H1 (cell line): Measurements from ENCODE around the gene TIMM22. TPM values are rescaled to one million over a fixed set of nuclear protein-coding genes. Genes with fewer than 3 reads are reported as not detected.

Experiments used
- CTCF ChIA-PET: fragments of 300-600 bp; sonication (Branson Sonifier 250); formaldehyde crosslinking; loops from one replicate; lab custom pipeline; 2021; ENCODE audit not compliant: partially characterized antibody; lab: Charles Lee
- POLR2A ChIA-PET: fragments of 300-600 bp; sonication (Branson Sonifier 250); formaldehyde crosslinking; loops from one replicate; lab custom pipeline; 2021; ENCODE audit warnings: inconsistent platforms; ENCODE audit not compliant: partially characterized antibody; lab: Charles Lee
- DNase-seq, 2 experiments: peaks; one replicate each; pipeline versions ENCODE4 v3.0.0 to v3.0.0-alpha.2; 2010 to 2022; ENCODE audit warnings: low spot score in 2 of 2, low read depth in 1 of 2, mixed read lengths in 1 of 2
- FAIRE-seq: peaks from 2 replicates; lab custom pipeline; 2011; peaks lifted over from hg19 to GRCh38; lab: Jason Lieb, UNC
- H2AFZ ChIP-seq: 2 replicates; pipeline ENCODE4 v1.8.1; 2012; ENCODE audit warnings: low read length, inconsistent platforms
- H2AK5ac ChIP-seq: 2 replicates; pipeline ENCODE4 v1.6.1; 2013; ENCODE audit warnings: low read depth, low read length
- H2BK120ac ChIP-seq: replicated peaks from 2 replicates; pipeline ENCODE3; 2013; ENCODE audit warnings: low read depth, low read length, inconsistent platforms
- H2BK12ac ChIP-seq: 2 replicates; pipeline ENCODE4 v1.6.1; 2013; ENCODE audit warnings: low read depth, low read length
- H2BK15ac ChIP-seq: 2 replicates; pipeline ENCODE4 v1.6.1; 2013; ENCODE audit warnings: low read length
- H2BK20ac ChIP-seq: 2 replicates; pipeline ENCODE4 v1.6.1; 2013; ENCODE audit warnings: low read length
- H2BK5ac ChIP-seq: 2 replicates; pipeline ENCODE4 v1.6.1; 2013; ENCODE audit warnings: low read depth, low read length
- H3K14ac ChIP-seq: 2 replicates; pipeline ENCODE4 v1.6.1; 2013; ENCODE audit warnings: inconsistent platforms; ENCODE audit not compliant: insufficient read length
- H3K18ac ChIP-seq: 2 replicates; pipeline ENCODE4 v1.6.1; 2013; ENCODE audit warnings: low read length; ENCODE audit errors: extremely low read depth
- H3K23ac ChIP-seq: 2 replicates; pipeline ENCODE4 v1.6.1; 2013; ENCODE audit warnings: inconsistent platforms; ENCODE audit not compliant: insufficient read length
- H3K23me2 ChIP-seq: 2 replicates; pipeline ENCODE4 v1.6.1; 2013; ENCODE audit warnings: low read depth, low read length
- H3K27ac ChIP-seq: 2 replicates; pipeline ENCODE4 v1.6.1; 2011; ENCODE audit warnings: low read depth, low read length, inconsistent platforms
- H3K27me3 ChIP-seq, 4 experiments: replicated peaks in 1 of 4; 1 replicate in 1 of 4; 2 replicates in 3 of 4; pipeline versions ENCODE4 v1.6.1 to v1.8.1; 2011 to 2013; ENCODE audit warnings: low read length in 3 of 4, mild to moderate bottlenecking in 3 of 4, inconsistent platforms in 2 of 4, mixed read lengths in 2 of 4, moderate library complexity in 1 of 4; ENCODE audit not compliant: control insufficient read depth in 3 of 4, insufficient read depth in 3 of 4; ENCODE audit errors: extremely low read depth in 1 of 4
- H3K36me3 ChIP-seq, 4 experiments: 2 replicates each; pipeline versions ENCODE4 v1.6.1 to v1.8.1; 2011 to 2013; ENCODE audit warnings: mild to moderate bottlenecking in 4 of 4, low read length in 3 of 4, moderate library complexity in 2 of 4, control low read depth in 1 of 4, inconsistent platforms in 1 of 4; ENCODE audit not compliant: insufficient read depth in 4 of 4, control insufficient read depth in 2 of 4
- H3K4ac ChIP-seq: replicated peaks from 2 replicates; pipeline ENCODE3; 2013; ENCODE audit warnings: low read length, low read depth, mixed read lengths, inconsistent platforms; ENCODE audit not compliant: insufficient read length
- H3K4me1 ChIP-seq, 4 experiments: replicated peaks in 1 of 4; 1 replicate in 1 of 4; 2 replicates in 3 of 4; pipeline versions ENCODE4 v1.6.1 to v1.8.1; 2011 to 2013; ENCODE audit warnings: low read length in 3 of 4, inconsistent platforms in 2 of 4, mixed read lengths in 1 of 4; ENCODE audit not compliant: insufficient read depth in 4 of 4, control insufficient read depth in 3 of 4
- H3K4me2 ChIP-seq, 2 experiments: 2 replicates each; pipeline versions ENCODE4 v1.6.1 to v1.8.1; 2011 to 2013; ENCODE audit warnings: low read depth in 2 of 2, low read length in 2 of 2, control low read depth in 1 of 2, inconsistent platforms in 1 of 2, mild to moderate bottlenecking in 1 of 2; ENCODE audit not compliant: insufficient read depth in 1 of 2
- H3K4me3 ChIP-seq, 4 experiments: fragments of 200-600, 300-600 bp in 1 of 4; sonication (generic), shearing (Covaris generic), sonication (Bioruptor Twin) in 1 of 4; 2 replicates each; pipeline versions ENCODE4 v1.5.1 to v1.8.1; 2011 to 2016; ENCODE audit warnings: low read length in 4 of 4, low read depth in 3 of 4, control low read depth in 2 of 4, inconsistent platforms in 2 of 4, mild to moderate bottlenecking in 2 of 4, mixed read lengths in 1 of 4, moderate library complexity in 1 of 4; ENCODE audit not compliant: insufficient read depth in 2 of 4; ENCODE audit errors: extremely low read depth in 1 of 4
- H3K56ac ChIP-seq: replicated peaks from 2 replicates; pipeline ENCODE3; 2013; ENCODE audit warnings: low read depth, mild to moderate bottlenecking, mixed read lengths, low read length, inconsistent platforms; ENCODE audit not compliant: insufficient read length
- H3K79me1 ChIP-seq: 2 replicates; pipeline ENCODE4 v1.6.1; 2013; ENCODE audit warnings: low read depth, low read length, control low read depth
- H3K79me2 ChIP-seq, 2 experiments: 2 replicates each; pipeline versions ENCODE4 v1.6.1 to v1.8.1; 2012 to 2013; ENCODE audit warnings: low read length in 2 of 2, mild to moderate bottlenecking in 2 of 2, inconsistent platforms in 1 of 2; ENCODE audit not compliant: insufficient read depth in 2 of 2, control insufficient read depth in 1 of 2
- H3K9ac ChIP-seq, 4 experiments: replicated peaks in 1 of 4; 1 replicate in 1 of 4; 2 replicates in 3 of 4; pipeline versions ENCODE4 v1.6.1 to v1.8.1; 2011 to 2013; ENCODE audit warnings: low read depth in 3 of 4, low read length in 3 of 4, control low read depth in 2 of 4, mild to moderate bottlenecking in 2 of 4, moderate library complexity in 2 of 4, inconsistent platforms in 1 of 4; ENCODE audit errors: extremely low read depth in 1 of 4
- H3K9me3 ChIP-seq, 2 experiments: 2 replicates each; pipeline versions ENCODE4 v1.6.1 to v1.8.1; 2012 to 2013; ENCODE audit warnings: mild to moderate bottlenecking in 2 of 2, moderate library complexity in 2 of 2, control low read depth in 1 of 2, inconsistent platforms in 1 of 2, low read depth in 1 of 2, low read length in 1 of 2, mixed read lengths in 1 of 2; ENCODE audit not compliant: insufficient read depth in 2 of 2
- H4K20me1 ChIP-seq, 2 experiments: replicated peaks in 1 of 2; 2 replicates each; pipeline versions ENCODE3 to v1.8.1; 2011 to 2013; ENCODE audit warnings: inconsistent platforms in 2 of 2, low read length in 2 of 2, mild to moderate bottlenecking in 1 of 2; ENCODE audit not compliant: insufficient read depth in 2 of 2, control insufficient read depth in 1 of 2
- H4K5ac ChIP-seq: 2 replicates; pipeline ENCODE4 v1.6.1; 2013; ENCODE audit warnings: low read length, low read depth, mixed read lengths, inconsistent platforms; ENCODE audit not compliant: insufficient read length
- H4K8ac ChIP-seq: 2 replicates; pipeline ENCODE4 v1.8.0; 2013; ENCODE audit warnings: mild to moderate bottlenecking, moderate library complexity, low read length, inconsistent platforms; ENCODE audit not compliant: insufficient read depth; ENCODE audit errors: extremely low read depth
- H4K91ac ChIP-seq: replicated peaks from 2 replicates; pipeline ENCODE3; 2013; ENCODE audit warnings: low read length, mixed read lengths, inconsistent platforms; ENCODE audit not compliant: insufficient read length
- ATF3 ChIP-seq: IDR thresholded peaks from 2 replicates; pipeline ENCODE4 v1.6.1; 2011; ENCODE audit warnings: low read depth, mild to moderate bottlenecking, low read length; ENCODE audit not compliant: insufficient read depth
- CEBPB ChIP-seq: IDR thresholded peaks from 2 replicates; pipeline ENCODE4 v1.6.1; 2012; ENCODE audit warnings: low read depth, low read length
- CREB1 ChIP-seq: IDR thresholded peaks from 2 replicates; pipeline ENCODE4 v1.6.1; 2012; ENCODE audit warnings: inconsistent platforms
- E2F6 ChIP-seq: IDR thresholded peaks from 2 replicates; pipeline ENCODE4 v1.6.1; 2012; ENCODE audit warnings: inconsistent platforms
- EP300 ChIP-seq, 2 experiments: IDR thresholded peaks; 1 replicate in 1 of 2; 2 replicates in 1 of 2; pipeline ENCODE4 v1.6.1; 2011 to 2012; ENCODE audit warnings: low read depth in 2 of 2, low read length in 2 of 2, mild to moderate bottlenecking in 2 of 2, borderline replicate concordance in 1 of 2, inconsistent platforms in 1 of 2, moderate library complexity in 1 of 2
- HDAC2 ChIP-seq, 2 experiments: fragments of 300-600 bp in 1 of 2; sonication (generic) in 1 of 2; IDR thresholded peaks; 2 replicates each; pipeline ENCODE4 v1.6.1; 2011 to 2012; ENCODE audit warnings: low read depth in 2 of 2, low read length in 2 of 2, mild to moderate bottlenecking in 2 of 2, moderate library complexity in 2 of 2, borderline replicate concordance in 1 of 2, inconsistent platforms in 1 of 2
- JUND ChIP-seq: IDR thresholded peaks from 2 replicates; pipeline ENCODE4 v1.6.1; 2011; ENCODE audit warnings: mild to moderate bottlenecking, improper control_type of control experiment, low read length
- KDM4A ChIP-seq: IDR thresholded peaks from one replicate; pipeline ENCODE4 v1.7.1; 2012; ENCODE audit warnings: low read depth, mild to moderate bottlenecking, moderate library complexity, low read length, inconsistent platforms; ENCODE audit not compliant: severe bottlenecking
- SIRT6 ChIP-seq: IDR thresholded peaks from one replicate; pipeline ENCODE4 v1.7.1; 2012; ENCODE audit warnings: low read length, inconsistent platforms
- SIX5 ChIP-seq: IDR thresholded peaks from 2 replicates; pipeline ENCODE4 v1.6.1; 2011; ENCODE audit warnings: mild to moderate bottlenecking, low read depth, low read length
- SRF ChIP-seq: IDR thresholded peaks from 2 replicates; pipeline ENCODE4 v1.6.1; 2011; ENCODE audit warnings: mild to moderate bottlenecking, low read depth, low read length, moderate library complexity
- YY1 ChIP-seq: IDR thresholded peaks from 2 replicates; pipeline ENCODE4 v1.6.1; 2011; ENCODE audit warnings: low read depth, mild to moderate bottlenecking, low read length
- ZNF274 ChIP-seq: IDR thresholded peaks from 2 replicates; pipeline ENCODE4 v1.7.0; 2012; ENCODE audit warnings: low read length, borderline replicate concordance; ENCODE audit errors: extremely low read depth
- WGBS, 2 experiments: shearing (Covaris generic) in 1 of 2; methylation state at CpG; one replicate each; pipeline versions ENCODE4 v1.1.6 to v1.1.7; 2013 to 2015; ENCODE audit warnings: low lambda C conversion rate in 2 of 2, mixed read lengths in 2 of 2, inconsistent platforms in 1 of 2, low coverage in 1 of 2, missing lambda C conversion rate in 1 of 2; ENCODE audit not compliant: insufficient replicate concordance in 2 of 2, insufficient coverage in 1 of 2, insufficient read length in 1 of 2; ENCODE audit errors: extremely low coverage in 1 of 2, missing lambda C conversion rate in 1 of 2; 5-methylcytosine and 5-hydroxymethylcytosine counted together
- polyA plus RNA-seq, 7 experiments: library from polyadenylated mRNA; depleted of rRNA in 3 of 7; stranded (reverse) in 5 of 7; unstranded in 2 of 7; fragments of >200 nt in 5 of 7; fragments of 200-250 nt in 2 of 7; gene quantifications; 1 replicate in 5 of 7; 2 replicates in 1 of 7; 4 replicates in 1 of 7; pipeline versions ENCODE4 v1.2.1 to v1.2.3, GENCODE V29; 2011 to 2013; ENCODE audit warnings: missing spikeins in 2 of 7, mixed read lengths in 2 of 7
- total RNA-seq: library from RNA; stranded (reverse); fragmentation: NEBNext Ultra II Directional; extraction: Animal tissue kit (Norgen Biotek cat#: 25700); gene quantifications from 2 replicates; pipeline ENCODE4 v1.2.1, GENCODE V29; 2021

TIMM22 gene
- total and polyA plus RNA-seq, 2 of the 8 experiments (the other 6 are each of a cell fraction or from before 2014, with no cell fraction given): 13.8 to 17.4 TPM

- Histone ChIP-seq H3K18ac (no peak overlapping the region), H3K56ac (no peak overlapping the region), H3K9ac (no peak overlapping the region), H3K79me2 (peaks cover 20 to 92% of the 10 kb centered on the region in 2 experiments), H3K27me3 (no peaks in the 10 kb centered on the region), H2BK20ac (no peak overlapping the region), H3K9me3 (no peaks in the 10 kb centered on the region), H3K4me2 (peak overlapping the region; percentile 35 to 62; a peak in 3 of 4 replicates), H3K4me3 (no peak overlapping the region), H2BK12ac (no peak overlapping the region), H3K79me1 (peaks cover 30% of the 10 kb centered on the region), H2AFZ (no peak overlapping the region), H3K23ac (no peak overlapping the region), H4K5ac (no peak overlapping the region), H3K36me3 (no peaks in the 10 kb centered on the region; a peak in 2 of 8 replicates), H2AK5ac (peak overlapping the region; percentile 68; the same call in 1 of the 2 replicates), H3K4me1 (peaks cover 8 to 31% (median 22%) of the 10 kb centered on the region in 4 experiments), H3K4ac (no peak overlapping the region), H2BK15ac (no peak overlapping the region), H3K14ac (no peak overlapping the region), H2BK120ac (no peak overlapping the region), H3K27ac (no peak overlapping the region), H4K91ac (no peak overlapping the region), H2BK5ac (no peak overlapping the region), H4K20me1 (peaks cover 12% of the 10 kb centered on the region in 2 experiments), H4K8ac (no peak overlapping the region), H3K23me2 (no peaks in the 10 kb centered on the region)
- DNase-seq: no peak
- no peak for FAIRE-seq
- ChIA-PET CTCF (interaction anchor here (0.8 to 17.5 kb wide), 5 partner anchors 9 to 177 kb away, joined by 3 to 258 read pairs (median 4); no protein-coding TSS in a partner anchor), POLR2A (interaction anchor here (0.6 to 1.8 kb wide), 3 partner anchors 8 to 80 kb away, joined by 4 to 5 read pairs (median 4); no protein-coding TSS in a partner anchor)
- 78% methylated on average over 9 of the region's 9 CpGs; no CpG with 5 or more reads in 1 of the 2 experiments for WGBS, 2 experiments
- no peak for TF ChIP-seq CREB1
- no peak for TF ChIP-seq SRF
- no peak for TF ChIP-seq ZNF274
- TF ChIP-seq ATF3: no peak
- TF ChIP-seq SIRT6: no peak
- TF ChIP-seq HDAC2 (IDR thresholded peaks at IDR 0.05; ENCODE audit: borderline replicate concordance in 1 of 2, low read depth in 2 of 2, low read length in 2 of 2): no peak
- TF ChIP-seq SIX5: no peak
- no peak for TF ChIP-seq JUND
- TF ChIP-seq E2F6: no peak
- no peak for TF ChIP-seq CEBPB
- no peak for TF ChIP-seq KDM4A
- TF ChIP-seq EP300 (IDR thresholded peaks at IDR 0.05; ENCODE audit: borderline replicate concordance in 1 of 2, low read depth in 2 of 2, low read length in 2 of 2): no peak
- no peak for TF ChIP-seq YY1
Observed at GRCh38 chr17:970364-970763, 26.6 kb upstream of the TIMM22 start.
